ENCODE data around the gene OPRD1. TPM values are rescaled to one million over a fixed set of nuclear protein-coding genes. Genes with fewer than 3 reads are reported as not detected.
"Not testable (repeated sequence)": the region's sequence is repeated elsewhere in the genome, so short reads cannot be mapped to it uniquely, and the experiment has no call there.

The OPRD1 gene
- total RNA-seq, 3 donors from 2014 or later: not detected

DNA sequence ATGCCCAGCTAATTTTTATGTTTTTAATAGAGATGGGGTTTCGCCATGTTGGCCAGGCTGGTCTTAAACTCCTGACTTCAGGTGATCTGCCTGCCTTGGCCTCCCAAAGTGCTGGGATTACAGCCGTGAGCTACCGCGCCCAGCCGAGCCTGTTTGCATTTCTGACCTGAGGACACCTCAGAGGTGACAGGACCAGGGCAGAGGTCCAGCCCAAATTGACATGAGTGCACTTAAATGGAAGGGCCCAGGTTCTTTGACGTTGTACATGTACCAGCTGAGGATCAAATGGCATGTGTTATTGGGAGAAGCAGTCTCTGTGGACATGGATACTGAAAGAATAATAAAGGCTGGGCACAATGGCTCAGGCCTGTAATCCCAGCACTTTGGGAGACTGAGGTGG is 35.2 kb downstream of the OPRD1 start:
- not testable (repeated sequence) for H3K9me3 Mint-ChIP-seq

GRCh38 chr1:28848416-28848815 is 36.4 kb downstream of the OPRD1 start:
- ATAC-seq (no peak), DNase-seq (no peak)
- Mint-ChIP-seq H3K27me3 (ENCODE audit: low read depth) (peaks cover 2% of the 10 kb centered on the region), H3K9me3 (no peaks in the 10 kb centered on the region), H3K36me3 (ENCODE audit: insufficient read depth) (no peaks in the 10 kb centered on the region), H3K4me3 (no peak overlapping the region), H3K4me1 (ENCODE audit: low read depth) (peaks cover 6% of the 10 kb centered on the region)

More for the DNA sequence above, 35.2 kb downstream of the OPRD1 start:
- not testable (repeated sequence) for H3K4me3 Mint-ChIP-seq; H3K36me3 Mint-ChIP-seq (ENCODE audit: insufficient read depth); DNase-seq; ATAC-seq; H3K27me3 Mint-ChIP-seq (ENCODE audit: low read depth); H3K4me1 Mint-ChIP-seq (ENCODE audit: low read depth)

GRCh38 chr1:28853093-28853742 is 41.2 kb downstream of the OPRD1 start:
- H3K4me1 Mint-ChIP-seq (ENCODE audit: low read depth): no peaks in the 10 kb centered on the region
- no peak overlapping the region for H3K4me3 Mint-ChIP-seq
- H3K36me3 Mint-ChIP-seq (ENCODE audit: insufficient read depth): no peaks in the 10 kb centered on the region
- peaks cover 7% of the 10 kb centered on the region for H3K27me3 Mint-ChIP-seq (ENCODE audit: low read depth)
- no peak for ATAC-seq
- no peak for DNase-seq
- H3K9me3 Mint-ChIP-seq: no peaks in the 10 kb centered on the region

DNA sequence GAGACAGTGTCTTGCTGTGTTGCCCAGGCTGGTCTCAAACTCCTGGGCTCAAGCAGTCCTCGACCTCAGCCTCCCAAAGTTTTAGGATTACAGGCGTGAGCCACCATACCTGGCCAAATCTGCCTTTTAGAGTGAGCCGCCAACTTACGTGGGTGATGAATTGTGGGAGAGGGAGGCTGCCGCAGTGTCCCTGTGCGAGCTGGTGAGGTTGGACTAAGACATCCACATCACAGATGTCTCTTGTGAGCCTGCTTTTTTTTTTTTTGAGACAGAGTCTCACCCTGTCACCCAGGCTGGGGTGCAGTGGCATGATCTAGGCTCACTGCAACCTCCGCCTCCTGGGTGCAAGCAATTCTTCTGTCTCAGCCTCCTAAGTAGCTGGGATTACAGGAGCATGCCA is 42.4 kb downstream of the OPRD1 start:
- H3K27me3 Mint-ChIP-seq (ENCODE audit: low read depth); H3K9me3 Mint-ChIP-seq; H3K4me1 Mint-ChIP-seq (ENCODE audit: low read depth); ATAC-seq; H3K36me3 Mint-ChIP-seq (ENCODE audit: insufficient read depth); DNase-seq; H3K4me3 Mint-ChIP-seq: not testable (repeated sequence)

- no peak for DNase-seq
- H3K4me3 Mint-ChIP-seq: no peak overlapping the region
- no peak for ATAC-seq
- H3K9me3 Mint-ChIP-seq: no peaks in the 10 kb centered on the region
- H3K27me3 Mint-ChIP-seq (ENCODE audit: low read depth): peaks cover 7% of the 10 kb centered on the region
- no peaks in the 10 kb centered on the region for H3K4me1 Mint-ChIP-seq (ENCODE audit: low read depth)
- H3K36me3 Mint-ChIP-seq (ENCODE audit: insufficient read depth): no peaks in the 10 kb centered on the region
Observed at GRCh38 chr1:28855046-28855445, 43.1 kb downstream of the OPRD1 start.

- H3K36me3 Mint-ChIP-seq (ENCODE audit: insufficient read depth): no peaks in the 10 kb centered on the region
- H3K4me3 Mint-ChIP-seq: no peak overlapping the region
- H3K27me3 Mint-ChIP-seq (ENCODE audit: low read depth): peaks cover 7% of the 10 kb centered on the region
- ATAC-seq: no peak
- H3K4me1 Mint-ChIP-seq (ENCODE audit: low read depth): no peaks in the 10 kb centered on the region
- no peak for DNase-seq
- no peaks in the 10 kb centered on the region for H3K9me3 Mint-ChIP-seq
Observed at GRCh38 chr1:28855469-28855951, 43.5 kb downstream of the OPRD1 start.

GRCh38 chr1:28855969-28856368 is 44.0 kb downstream of the OPRD1 start:
- no peaks in the 10 kb centered on the region for H3K9me3 Mint-ChIP-seq
- H3K36me3 Mint-ChIP-seq (ENCODE audit: insufficient read depth): no peaks in the 10 kb centered on the region
- peaks cover 6% of the 10 kb centered on the region for H3K27me3 Mint-ChIP-seq (ENCODE audit: low read depth)
- DNase-seq: no peak
- ATAC-seq: no peak
- H3K4me3 Mint-ChIP-seq: no peak overlapping the region
- H3K4me1 Mint-ChIP-seq (ENCODE audit: low read depth): no peaks in the 10 kb centered on the region

GRCh38 chr1:28860332-28861073 is 48.5 kb downstream of the OPRD1 start:
- H3K36me3 Mint-ChIP-seq (ENCODE audit: insufficient read depth): no peaks in the 10 kb centered on the region
- no peaks in the 10 kb centered on the region for H3K9me3 Mint-ChIP-seq
- DNase-seq (no peak), ATAC-seq (no peak)
- H3K27me3 Mint-ChIP-seq (ENCODE audit: low read depth): peaks cover 2% of the 10 kb centered on the region
- H3K4me1 Mint-ChIP-seq (ENCODE audit: low read depth): no peaks in the 10 kb centered on the region
- no peak overlapping the region for H3K4me3 Mint-ChIP-seq

DNA sequence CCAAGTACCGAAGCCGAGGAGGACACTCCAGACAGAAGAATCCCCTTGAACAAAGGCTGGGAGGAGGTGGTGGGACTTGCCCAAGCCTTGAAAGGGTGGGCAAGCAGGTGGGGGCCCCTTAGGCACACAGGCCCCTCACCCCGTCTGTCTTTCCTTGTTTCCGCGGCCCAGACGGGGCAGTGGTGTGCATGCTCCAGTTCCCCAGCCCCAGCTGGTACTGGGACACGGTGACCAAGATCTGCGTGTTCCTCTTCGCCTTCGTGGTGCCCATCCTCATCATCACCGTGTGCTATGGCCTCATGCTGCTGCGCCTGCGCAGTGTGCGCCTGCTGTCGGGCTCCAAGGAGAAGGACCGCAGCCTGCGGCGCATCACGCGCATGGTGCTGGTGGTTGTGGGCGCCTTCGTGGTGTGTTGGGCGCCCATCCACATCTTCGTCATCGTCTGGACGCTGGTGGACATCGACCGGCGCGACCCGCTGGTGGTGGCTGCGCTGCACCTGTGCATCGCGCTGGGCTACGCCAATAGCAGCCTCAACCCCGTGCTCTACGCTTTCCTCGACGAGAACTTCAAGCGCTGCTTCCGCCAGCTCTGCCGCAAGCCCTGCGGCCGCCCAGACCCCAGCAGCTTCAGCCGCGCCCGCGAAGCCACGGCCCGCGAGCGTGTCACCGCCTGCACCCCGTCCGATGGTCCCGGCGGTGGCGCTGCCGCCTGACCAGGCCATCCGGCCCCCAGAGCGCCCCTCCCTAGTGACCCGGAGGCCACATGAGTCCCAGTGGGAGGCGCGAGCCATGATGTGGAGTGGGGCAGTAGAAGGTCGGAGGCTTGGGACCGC is 50.8 kb downstream of the OPRD1 start:
- DNase-seq (no peak), ATAC-seq (no peak)
- peaks cover 6% of the 10 kb centered on the region for H3K27me3 Mint-ChIP-seq (ENCODE audit: low read depth)
- H3K9me3 Mint-ChIP-seq: no peaks in the 10 kb centered on the region
- no peak overlapping the region for H3K4me3 Mint-ChIP-seq
- no peaks in the 10 kb centered on the region for H3K4me1 Mint-ChIP-seq (ENCODE audit: low read depth)
- H3K36me3 Mint-ChIP-seq (ENCODE audit: insufficient read depth): no peaks in the 10 kb centered on the region

DNA sequence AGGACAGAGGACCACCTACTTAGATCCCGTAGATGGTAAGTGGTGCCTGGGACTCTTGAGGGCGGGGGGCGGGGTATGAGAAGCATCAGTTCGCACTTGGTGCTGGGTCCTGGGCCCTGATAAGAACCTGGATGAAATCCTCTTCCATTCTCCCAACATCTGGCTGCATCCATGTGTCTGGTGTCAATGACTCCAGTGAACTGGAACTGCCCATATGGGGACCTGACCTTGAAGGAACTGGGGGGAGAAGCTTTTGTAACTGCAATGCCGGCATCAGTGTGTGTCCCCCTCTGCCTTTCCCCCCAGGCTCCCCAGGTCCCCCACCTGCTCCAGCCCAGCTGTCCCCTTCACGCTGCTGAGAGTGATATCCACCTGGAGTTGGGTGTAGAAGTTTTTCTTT is 52.7 kb downstream of the OPRD1 start:
- H3K27me3 Mint-ChIP-seq (ENCODE audit: low read depth): peaks cover 6% of the 10 kb centered on the region
- H3K36me3 Mint-ChIP-seq (ENCODE audit: insufficient read depth): no peaks in the 10 kb centered on the region
- no peaks in the 10 kb centered on the region for H3K9me3 Mint-ChIP-seq
- ATAC-seq (no peak), DNase-seq (no peak)
- no peaks in the 10 kb centered on the region for H3K4me1 Mint-ChIP-seq (ENCODE audit: low read depth)
- no peak overlapping the region for H3K4me3 Mint-ChIP-seq

GRCh38 chr1:28865997-28866650 is 54.2 kb downstream of the OPRD1 start:
- DNase-seq (no peak), ATAC-seq (no peak)
- peaks cover 6% of the 10 kb centered on the region for H3K27me3 Mint-ChIP-seq (ENCODE audit: low read depth)
- no peaks in the 10 kb centered on the region for H3K36me3 Mint-ChIP-seq (ENCODE audit: insufficient read depth)
- no peaks in the 10 kb centered on the region for H3K9me3 Mint-ChIP-seq
- no peak overlapping the region for H3K4me3 Mint-ChIP-seq
- no peaks in the 10 kb centered on the region for H3K4me1 Mint-ChIP-seq (ENCODE audit: low read depth)

- H3K4me1 Mint-ChIP-seq (ENCODE audit: low read depth): no peaks in the 10 kb centered on the region
Observed at GRCh38 chr1:28867850-28868249, 55.9 kb downstream of the OPRD1 start.

DNA sequence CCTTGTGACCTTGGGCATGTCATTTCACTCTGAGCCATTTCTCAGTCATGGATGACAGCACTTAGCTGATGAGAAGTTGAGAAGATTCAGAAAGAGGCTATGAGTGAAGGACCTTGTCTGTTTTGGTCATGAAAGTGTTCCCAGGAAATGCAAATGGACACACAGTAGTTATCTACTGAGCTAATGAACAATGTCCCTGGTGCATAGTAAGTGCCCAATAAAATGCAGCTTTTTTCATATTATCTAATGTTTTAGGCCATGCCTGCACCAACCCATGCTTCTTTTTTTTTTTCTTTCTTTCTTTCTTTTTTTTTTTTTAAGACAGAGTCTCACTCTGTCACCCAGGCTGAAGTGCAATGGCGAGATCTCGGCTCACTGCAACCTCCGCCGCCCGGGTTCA is 58.0 kb downstream of the OPRD1 start:
- H3K4me3 Mint-ChIP-seq: no peak overlapping the region
- H3K36me3 Mint-ChIP-seq (ENCODE audit: insufficient read depth): no peaks in the 10 kb centered on the region
- no peak for DNase-seq
- no peaks in the 10 kb centered on the region for H3K4me1 Mint-ChIP-seq (ENCODE audit: low read depth)
- peaks cover 4% of the 10 kb centered on the region for H3K27me3 Mint-ChIP-seq (ENCODE audit: low read depth)
- ATAC-seq: no peak
- H3K9me3 Mint-ChIP-seq: no peaks in the 10 kb centered on the region

More at GRCh38 chr1:28867850-28868249, 55.9 kb downstream of the OPRD1 start:
- no peak overlapping the region for H3K4me3 Mint-ChIP-seq
- peaks cover 6% of the 10 kb centered on the region for H3K27me3 Mint-ChIP-seq (ENCODE audit: low read depth)
- no peak for ATAC-seq
- no peaks in the 10 kb centered on the region for H3K36me3 Mint-ChIP-seq (ENCODE audit: insufficient read depth)
- no peak for DNase-seq
- H3K9me3 Mint-ChIP-seq: no peaks in the 10 kb centered on the region
